Measurements from ENCODE around the gene UBQLNL.

Gene UBQLNL

DNA sequence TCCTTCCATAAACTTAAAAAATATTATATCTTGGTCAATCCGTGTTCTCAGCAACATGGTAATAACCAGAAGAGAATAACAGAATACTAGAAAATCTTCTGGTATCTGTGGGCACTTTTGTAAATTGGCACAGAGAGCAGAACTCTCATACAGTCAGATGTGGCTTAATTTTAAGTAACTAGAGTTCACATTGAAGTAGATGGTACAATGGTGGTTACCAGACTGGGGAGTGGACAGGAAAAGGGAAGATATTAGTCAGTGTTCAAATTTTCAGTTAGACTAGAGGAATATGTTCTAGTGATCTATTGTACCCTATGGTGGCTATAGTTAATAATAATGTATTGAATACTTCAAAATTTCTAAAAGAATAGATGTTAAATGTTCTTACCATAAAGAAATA is 24.9 kb upstream of the UBQLNL start:
- DNase-seq (ENCODE audit: low spot score) = no peak
- peaks cover 3% of the 10 kb centered on the region for H3K4me1 ChIP-seq (ENCODE audit: insufficient read depth, poor library complexity, severe bottlenecking)
- no peak for ATAC-seq (ENCODE audit: low read depth)
- H3K27me3 ChIP-seq (ENCODE audit: insufficient read depth, poor library complexity, severe bottlenecking) = no peaks in the 10 kb centered on the region
- H3K9me3 ChIP-seq (ENCODE audit: severe bottlenecking) = no peaks in the 10 kb centered on the region
- no peak overlapping the region for H3K4me3 ChIP-seq (ENCODE audit: severe bottlenecking)
- TF ChIP-seq, protein P1, sequence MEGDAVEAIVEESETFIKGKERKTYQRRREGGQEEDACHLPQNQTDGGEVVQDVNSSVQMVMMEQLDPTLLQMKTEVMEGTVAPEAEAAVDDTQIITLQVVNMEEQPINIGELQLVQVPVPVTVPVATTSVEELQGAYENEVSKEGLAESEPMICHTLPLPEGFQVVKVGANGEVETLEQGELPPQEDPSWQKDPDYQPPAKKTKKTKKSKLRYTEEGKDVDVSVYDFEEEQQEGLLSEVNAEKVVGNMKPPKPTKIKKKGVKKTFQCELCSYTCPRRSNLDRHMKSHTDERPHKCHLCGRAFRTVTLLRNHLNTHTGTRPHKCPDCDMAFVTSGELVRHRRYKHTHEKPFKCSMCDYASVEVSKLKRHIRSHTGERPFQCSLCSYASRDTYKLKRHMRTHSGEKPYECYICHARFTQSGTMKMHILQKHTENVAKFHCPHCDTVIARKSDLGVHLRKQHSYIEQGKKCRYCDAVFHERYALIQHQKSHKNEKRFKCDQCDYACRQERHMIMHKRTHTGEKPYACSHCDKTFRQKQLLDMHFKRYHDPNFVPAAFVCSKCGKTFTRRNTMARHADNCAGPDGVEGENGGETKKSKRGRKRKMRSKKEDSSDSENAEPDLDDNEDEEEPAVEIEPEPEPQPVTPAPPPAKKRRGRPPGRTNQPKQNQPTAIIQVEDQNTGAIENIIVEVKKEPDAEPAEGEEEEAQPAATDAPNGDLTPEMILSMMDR (IDR thresholded peaks at IDR 0.05; ENCODE audit: poor library complexity, severe bottlenecking) = no peak
- H3K36me3 ChIP-seq (ENCODE audit: low read depth) = no peaks in the 10 kb centered on the region
- no peak overlapping the region for H3K27ac ChIP-seq (ENCODE audit: poor library complexity, severe bottlenecking)

- no peak overlapping the region for H3K27ac ChIP-seq (ENCODE audit: poor library complexity, severe bottlenecking)
- no peaks in the 10 kb centered on the region for H3K27me3 ChIP-seq (ENCODE audit: insufficient read depth, poor library complexity, severe bottlenecking)
- ATAC-seq (ENCODE audit: low read depth) (no peak; the same call in 2 of the 3 replicates), DNase-seq (ENCODE audit: low spot score) (no peak)
- H3K36me3 ChIP-seq (ENCODE audit: low read depth) = no peaks in the 10 kb centered on the region
- no peak overlapping the region for H3K4me3 ChIP-seq (ENCODE audit: severe bottlenecking)
- no peaks in the 10 kb centered on the region for H3K9me3 ChIP-seq (ENCODE audit: severe bottlenecking)
- TF ChIP-seq, protein P1 (IDR thresholded peaks at IDR 0.05; ENCODE audit: poor library complexity, severe bottlenecking) = no peak
- peaks cover 3% of the 10 kb centered on the region for H3K4me1 ChIP-seq (ENCODE audit: insufficient read depth, poor library complexity, severe bottlenecking)
Measured at GRCh38 chr11:5536482-5536881, 20.0 kb upstream of the UBQLNL start.

- Histone ChIP-seq H3K27ac (ENCODE audit: poor library complexity, severe bottlenecking) (no peak overlapping the region), H3K27me3 (ENCODE audit: insufficient read depth, poor library complexity, severe bottlenecking) (no peaks in the 10 kb centered on the region), H3K4me3 (ENCODE audit: severe bottlenecking) (no peak overlapping the region), H3K9me3 (ENCODE audit: severe bottlenecking) (no peaks in the 10 kb centered on the region), H3K4me1 (ENCODE audit: insufficient read depth, poor library complexity, severe bottlenecking) (peaks cover 3% of the 10 kb centered on the region), H3K36me3 (ENCODE audit: low read depth) (no peaks in the 10 kb centered on the region)
- TF ChIP-seq, protein P1 (IDR thresholded peaks at IDR 0.05; ENCODE audit: poor library complexity, severe bottlenecking) = no peak
- DNase-seq (ENCODE audit: low spot score) = no peak
- no peak for ATAC-seq (ENCODE audit: low read depth)
Measured at GRCh38 chr11:5534046-5534445, 17.5 kb upstream of the UBQLNL start.

DNA sequence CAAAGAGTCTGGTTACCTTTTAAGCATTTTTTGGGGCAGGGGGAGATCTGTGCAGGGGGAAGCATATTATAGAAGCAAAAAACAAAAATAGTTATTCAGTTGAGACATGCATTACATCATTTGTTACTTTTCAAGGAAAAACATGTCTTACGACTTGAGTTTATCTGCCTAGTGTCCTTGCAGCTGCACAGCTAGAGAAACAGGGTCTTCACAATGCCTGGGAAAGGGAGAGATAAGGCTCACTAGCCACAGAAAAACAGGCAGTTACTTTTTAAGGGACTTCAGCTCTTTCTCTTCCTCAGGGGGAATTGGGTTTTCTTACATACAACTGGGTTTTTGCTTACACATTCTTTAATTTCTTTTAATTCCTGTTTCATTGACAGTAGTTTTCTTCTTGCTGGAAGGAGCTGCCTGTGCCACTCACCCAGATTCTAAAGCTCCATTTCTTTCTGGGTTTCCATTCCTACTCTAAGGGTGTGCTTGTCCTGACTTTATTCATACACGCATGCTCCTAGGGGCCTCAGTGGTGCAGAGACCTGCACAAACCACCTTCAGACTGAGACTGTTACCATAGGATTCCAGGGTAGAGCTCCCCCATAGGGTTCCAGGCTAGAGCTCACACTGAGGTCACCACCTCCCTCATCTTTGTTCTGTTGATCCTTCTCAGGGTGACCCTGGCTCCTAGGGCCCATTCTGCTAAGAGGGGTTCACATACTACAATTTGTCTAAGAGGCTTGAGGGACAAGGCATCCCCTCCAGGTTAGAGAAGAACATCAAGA is 14.7 kb upstream of the UBQLNL start:
- H3K27ac ChIP-seq (ENCODE audit: poor library complexity, severe bottlenecking) = no peak overlapping the region
- H3K36me3 ChIP-seq (ENCODE audit: low read depth) = no peaks in the 10 kb centered on the region
- no peaks in the 10 kb centered on the region for H3K9me3 ChIP-seq (ENCODE audit: severe bottlenecking)
- DNase-seq (ENCODE audit: low spot score) (no peak), ATAC-seq (ENCODE audit: low read depth) (no peak)
- no peaks in the 10 kb centered on the region for H3K27me3 ChIP-seq (ENCODE audit: insufficient read depth, poor library complexity, severe bottlenecking)
- H3K4me3 ChIP-seq (ENCODE audit: severe bottlenecking) = no peak overlapping the region
- H3K4me1 ChIP-seq (ENCODE audit: insufficient read depth, poor library complexity, severe bottlenecking) = no peaks in the 10 kb centered on the region
- TF ChIP-seq, protein P1 (IDR thresholded peaks at IDR 0.05; ENCODE audit: poor library complexity, severe bottlenecking) = no peak

- Histone ChIP-seq H3K36me3 (ENCODE audit: low read depth) (no peaks in the 10 kb centered on the region), H3K9me3 (ENCODE audit: severe bottlenecking) (no peaks in the 10 kb centered on the region), H3K4me3 (ENCODE audit: severe bottlenecking) (no peak overlapping the region), H3K27ac (ENCODE audit: poor library complexity, severe bottlenecking) (no peak overlapping the region), H3K27me3 (ENCODE audit: insufficient read depth, poor library complexity, severe bottlenecking) (no peaks in the 10 kb centered on the region), H3K4me1 (ENCODE audit: insufficient read depth, poor library complexity, severe bottlenecking) (no peaks in the 10 kb centered on the region)
- no peak for ATAC-seq (ENCODE audit: low read depth)
- DNase-seq (ENCODE audit: low spot score) = no peak
- TF ChIP-seq, protein P1 (IDR thresholded peaks at IDR 0.05; ENCODE audit: poor library complexity, severe bottlenecking) = no peak
Measured at GRCh38 chr11:5528495-5528894, 12.0 kb upstream of the UBQLNL start.

Data from RWPE2 (cell line).